ENCODE measurements around the gene TYW1B. TPM values are rescaled to one million over a fixed set of nuclear protein-coding genes. Genes with fewer than 3 reads are reported as not detected.
A peak's percentile ranks its signal among the peaks of the same experiment; 100 is the strongest.
"Not testable (repeated sequence)": the region's sequence is repeated elsewhere in the genome, so short reads cannot be mapped to it uniquely, and the experiment has no call there.

The TYW1B gene
- total RNA-seq, 4 donors from 2014 or later = 0.99 to 4.3 (median 1.5) TPM

DNA sequence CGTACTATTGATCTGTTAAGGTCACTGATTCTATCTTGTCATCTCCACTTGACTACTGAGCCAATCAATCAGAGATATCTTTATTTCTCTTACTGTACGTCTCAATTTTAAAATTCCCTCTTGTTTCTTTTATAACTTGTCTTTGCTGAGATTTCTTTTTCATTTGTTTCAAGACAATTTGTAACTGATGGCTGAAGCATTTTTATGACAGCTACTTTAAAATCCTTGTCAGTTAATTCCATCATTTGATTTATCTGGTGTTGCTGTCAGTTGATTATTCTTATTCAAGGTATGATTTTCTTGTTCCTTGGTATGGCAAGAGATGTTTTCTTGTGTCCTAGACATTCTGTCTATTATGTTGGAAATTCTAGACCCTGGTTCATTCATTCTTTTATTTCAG is 76.6 kb downstream of the TYW1B start:
- 91% methylated on average over 2 of the region's 2 CpGs for WGBS
- Histone ChIP-seq H3K36me3 (no peaks in the 10 kb centered on the region), H3K9me3 (no peaks in the 10 kb centered on the region), H3K4me1 (no peaks in the 10 kb centered on the region), H3K4me3 (no peak overlapping the region), H3K27ac (replicated peaks in 1 of 4) (no peak overlapping the region), H3K27me3 (no peaks in the 10 kb centered on the region)
- TF ChIP-seq, protein P1, sequence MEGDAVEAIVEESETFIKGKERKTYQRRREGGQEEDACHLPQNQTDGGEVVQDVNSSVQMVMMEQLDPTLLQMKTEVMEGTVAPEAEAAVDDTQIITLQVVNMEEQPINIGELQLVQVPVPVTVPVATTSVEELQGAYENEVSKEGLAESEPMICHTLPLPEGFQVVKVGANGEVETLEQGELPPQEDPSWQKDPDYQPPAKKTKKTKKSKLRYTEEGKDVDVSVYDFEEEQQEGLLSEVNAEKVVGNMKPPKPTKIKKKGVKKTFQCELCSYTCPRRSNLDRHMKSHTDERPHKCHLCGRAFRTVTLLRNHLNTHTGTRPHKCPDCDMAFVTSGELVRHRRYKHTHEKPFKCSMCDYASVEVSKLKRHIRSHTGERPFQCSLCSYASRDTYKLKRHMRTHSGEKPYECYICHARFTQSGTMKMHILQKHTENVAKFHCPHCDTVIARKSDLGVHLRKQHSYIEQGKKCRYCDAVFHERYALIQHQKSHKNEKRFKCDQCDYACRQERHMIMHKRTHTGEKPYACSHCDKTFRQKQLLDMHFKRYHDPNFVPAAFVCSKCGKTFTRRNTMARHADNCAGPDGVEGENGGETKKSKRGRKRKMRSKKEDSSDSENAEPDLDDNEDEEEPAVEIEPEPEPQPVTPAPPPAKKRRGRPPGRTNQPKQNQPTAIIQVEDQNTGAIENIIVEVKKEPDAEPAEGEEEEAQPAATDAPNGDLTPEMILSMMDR (IDR thresholded peaks at IDR 0.05) = no peak
- TF ChIP-seq POLR2AphosphoS5 (IDR thresholded peaks at IDR 0.05) (no peak), EP300 (IDR thresholded peaks at IDR 0.05) (no peak), POLR2A (IDR thresholded peaks at IDR 0.05; ENCODE audit: low read depth) (no peak)
- intact Hi-C loops (cut with DNase I) = no loop called here
- no peak for DNase-seq (ENCODE audit: extremely low spot score)

- H3K27ac ChIP-seq (replicated peaks in 1 of 4); DNase-seq (ENCODE audit: extremely low spot score); H3K9me3 ChIP-seq; H3K36me3 ChIP-seq; H3K4me3 ChIP-seq; intact Hi-C loops (cut with DNase I); H3K27me3 ChIP-seq; H3K4me1 ChIP-seq: not testable (repeated sequence)
Measured at GRCh38 chr7:72748649-72749048, 79.4 kb downstream of the TYW1B start.

- peak overlapping the region in 1 of 4 donors; percentile 42 for H3K4me3 ChIP-seq
Measured at GRCh38 chr7:72744244-72744926, 83.6 kb downstream of the TYW1B start.

DNA sequence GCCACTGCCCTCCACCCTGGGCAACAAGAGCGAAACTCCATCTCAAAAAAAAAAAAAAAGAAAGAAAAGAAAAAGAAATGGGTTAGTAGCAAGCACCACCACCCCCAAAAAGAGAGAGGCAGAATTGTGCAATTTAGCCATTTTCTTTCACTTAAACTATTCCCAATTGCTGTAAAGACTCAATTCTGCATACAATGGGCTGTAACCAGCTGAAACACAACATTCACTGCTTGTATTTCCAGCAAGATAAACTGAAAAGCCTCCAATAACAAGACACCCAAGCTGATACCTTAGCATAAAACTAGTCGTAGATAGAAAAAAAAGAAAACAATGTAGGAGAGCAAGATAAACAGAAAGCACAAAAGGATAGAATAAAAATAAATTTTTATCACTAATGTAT is 84.2 kb downstream of the TYW1B start:
- H3K4me1 ChIP-seq; H3K9me3 ChIP-seq; H3K36me3 ChIP-seq; H3K27me3 ChIP-seq; H3K27ac ChIP-seq (replicated peaks in 1 of 4); intact Hi-C loops (cut with DNase I); H3K4me3 ChIP-seq; DNase-seq (ENCODE audit: extremely low spot score): not testable (repeated sequence)
- 87% methylated on average over 2 of the region's 2 CpGs for WGBS

More at GRCh38 chr7:72744244-72744926, 83.6 kb downstream of the TYW1B start:
- DNase-seq (ENCODE audit: extremely low spot score); H3K36me3 ChIP-seq; H3K4me1 ChIP-seq; intact Hi-C loops (cut with DNase I); H3K27me3 ChIP-seq; H3K9me3 ChIP-seq; H3K27ac ChIP-seq (replicated peaks in 1 of 4): not testable (repeated sequence)
- 83% methylated on average over 10 of the region's 10 CpGs for WGBS

DNA sequence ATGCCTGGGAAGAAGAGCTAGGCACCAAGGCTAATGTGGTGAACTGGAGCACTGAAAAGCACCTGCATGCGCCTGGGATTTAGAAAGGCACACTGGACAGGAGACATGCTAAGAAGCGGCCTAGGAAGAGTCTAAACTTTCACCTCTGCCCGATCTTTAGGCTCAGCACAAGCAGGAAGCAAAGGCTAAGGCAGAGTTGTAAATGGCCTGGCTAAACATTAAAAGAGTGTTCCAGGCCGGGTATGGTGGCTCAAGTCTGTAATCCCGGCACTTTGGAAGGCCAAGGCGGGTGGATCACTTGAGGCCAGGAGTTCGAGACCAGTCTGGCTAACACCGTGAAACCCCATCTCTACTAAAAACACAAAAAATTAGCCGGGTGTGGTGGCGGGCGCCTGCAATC is 88.3 kb downstream of the TYW1B start:
- H3K9me3 ChIP-seq = peaks cover 0 to 18% (median 12%) of the 10 kb centered on the region in 4 donors
- intact Hi-C loops (cut with DNase I); H3K4me3 ChIP-seq; H3K4me1 ChIP-seq; H3K27me3 ChIP-seq; H3K27ac ChIP-seq (replicated peaks in 1 of 4); DNase-seq (ENCODE audit: extremely low spot score): not testable (repeated sequence)
- WGBS = no CpG with 5 or more reads among the region's 11 CpGs
- H3K36me3 ChIP-seq = peaks cover 0 to 14% (median 1%) of the 10 kb centered on the region in 4 donors

DNA sequence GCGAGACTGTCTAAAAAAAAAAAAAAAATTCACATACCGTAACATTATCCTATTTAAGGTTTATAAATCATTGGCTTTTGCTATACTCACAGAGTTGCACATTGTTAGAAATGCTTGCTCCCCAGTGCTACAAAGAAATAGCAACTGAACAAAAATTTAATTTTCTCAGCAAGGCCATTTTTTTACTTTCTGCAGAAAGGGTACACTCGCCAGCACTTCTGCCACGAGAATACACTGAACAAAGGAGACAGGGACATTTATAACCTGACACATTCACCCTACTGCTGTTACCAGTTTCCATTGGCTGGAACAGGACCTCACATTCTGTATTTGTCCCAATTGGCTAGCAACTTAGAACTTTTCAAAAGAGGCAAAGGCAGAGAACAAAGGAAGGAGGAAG is 92.1 kb downstream of the TYW1B start:
- DNase-seq (ENCODE audit: extremely low spot score); H3K27ac ChIP-seq (replicated peaks in 1 of 4); H3K27me3 ChIP-seq; H3K4me3 ChIP-seq; H3K36me3 ChIP-seq; H3K4me1 ChIP-seq; intact Hi-C loops (cut with DNase I): not testable (repeated sequence)
- 71% methylated on average over 4 of the region's 4 CpGs for WGBS
- H3K9me3 ChIP-seq = peaks cover 0 to 18% (median 12%) of the 10 kb centered on the region in 4 donors

DNA sequence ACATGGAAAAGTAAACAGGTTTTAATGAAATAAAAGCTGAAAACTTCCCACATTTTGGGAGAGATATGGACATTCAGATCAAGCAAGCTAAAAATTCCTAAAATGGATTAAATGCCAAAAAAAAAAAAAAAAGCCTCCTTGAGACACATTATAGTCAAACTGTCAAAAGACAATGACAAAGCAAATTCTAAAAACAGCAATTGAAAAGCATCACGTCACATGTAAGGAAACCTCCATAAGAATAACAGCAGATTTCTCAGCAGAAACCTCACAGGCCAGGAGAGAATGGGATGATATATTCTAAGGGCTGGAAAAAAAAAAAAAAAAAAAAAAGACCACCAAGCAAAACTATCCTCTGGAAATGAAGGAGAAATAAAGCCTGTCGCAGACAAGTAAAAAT is 97.2 kb downstream of the TYW1B start:
- H3K36me3 ChIP-seq = peaks cover 0 to 13% (median 0%) of the 10 kb centered on the region in 4 donors
- 82% methylated on average over 2 of the region's 2 CpGs for WGBS
- intact Hi-C loops (cut with DNase I); H3K27me3 ChIP-seq; H3K4me3 ChIP-seq; DNase-seq (ENCODE audit: extremely low spot score); H3K4me1 ChIP-seq; H3K9me3 ChIP-seq; H3K27ac ChIP-seq (replicated peaks in 1 of 4): not testable (repeated sequence)

GRCh38 chr7:72730384-72730783 is 97.6 kb downstream of the TYW1B start:
- H3K27me3 ChIP-seq; DNase-seq (ENCODE audit: extremely low spot score); H3K4me1 ChIP-seq; intact Hi-C loops (cut with DNase I); H3K27ac ChIP-seq (replicated peaks in 1 of 4); H3K4me3 ChIP-seq; H3K9me3 ChIP-seq: not testable (repeated sequence)
- H3K36me3 ChIP-seq = peaks cover 0 to 13% (median 0%) of the 10 kb centered on the region in 4 donors
- WGBS = 95% methylated on average over 2 of the region's 2 CpGs

DNA sequence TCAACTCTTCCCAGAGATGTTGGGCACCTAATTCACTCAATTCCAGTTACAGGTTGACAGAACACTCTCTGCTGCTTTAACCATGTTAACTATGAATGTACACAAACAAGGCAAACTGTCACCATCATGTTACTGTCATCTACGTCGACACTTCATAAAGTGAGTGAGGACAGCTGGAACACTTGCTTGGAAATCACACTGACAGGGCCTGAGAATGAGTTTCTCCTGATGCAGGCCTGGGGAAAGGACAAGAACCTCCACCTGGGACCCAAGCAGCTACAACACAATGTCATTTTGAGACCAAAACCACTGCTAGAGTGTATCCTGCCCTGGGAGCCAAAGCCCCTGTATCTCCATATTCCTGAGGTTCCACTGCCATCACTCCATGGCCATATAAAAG is 98.9 kb downstream of the TYW1B start:
- not testable (repeated sequence) for DNase-seq (ENCODE audit: extremely low spot score); H3K27ac ChIP-seq (replicated peaks in 1 of 4)
- 100% methylated on average over 2 of the region's 2 CpGs for WGBS

GRCh38 chr7:72722694-72723093 is 105.3 kb downstream of the TYW1B start:
- H3K27ac ChIP-seq (replicated peaks in 1 of 4); H3K4me3 ChIP-seq; H3K4me1 ChIP-seq; intact Hi-C loops (cut with DNase I); DNase-seq (ENCODE audit: extremely low spot score); H3K9me3 ChIP-seq; H3K36me3 ChIP-seq; H3K27me3 ChIP-seq: not testable (repeated sequence)
- 100% methylated on average over 5 of the region's 7 CpGs for WGBS

More for the DNA sequence above, 98.9 kb downstream of the TYW1B start:
- H3K36me3 ChIP-seq = peaks cover 0 to 13% (median 0%) of the 10 kb centered on the region in 4 donors
- intact Hi-C loops (cut with DNase I); H3K27me3 ChIP-seq; H3K4me1 ChIP-seq; H3K4me3 ChIP-seq; H3K9me3 ChIP-seq: not testable (repeated sequence)

- WGBS = 98% methylated on average over 4 of the region's 4 CpGs
- H3K27ac ChIP-seq (replicated peaks in 1 of 4); H3K4me3 ChIP-seq; H3K4me1 ChIP-seq; H3K27me3 ChIP-seq; DNase-seq (ENCODE audit: extremely low spot score); H3K36me3 ChIP-seq; intact Hi-C loops (cut with DNase I); H3K9me3 ChIP-seq: not testable (repeated sequence)
Measured at GRCh38 chr7:72720890-72721289, 107.1 kb downstream of the TYW1B start.
